Upper lobe of left lung (tissue), 4 donors: Measurements from ENCODE around the gene RNF208.

Experiments used
- CTCF ChIP-seq, 6 experiments: fragments of 450-650 bp in 4 of 6; fragments of 200-600 bp in 2 of 6; sonication (generic) in 2 of 6; IDR thresholded peaks; one replicate each; pipeline ENCODE4 v1.5.1; 2016 to 2019; ENCODE audit warnings: antibody characterized with exemption in 6 of 6
- POLR2A ChIP-seq, 4 donors: fragments of 450-650 bp; IDR thresholded peaks; one replicate each; pipeline ENCODE4 v1.5.1; 2016 to 2017; ENCODE audit warnings: antibody characterized with exemption in 4 of 4, mild to moderate bottlenecking in 2 of 4
- POLR2AphosphoS5 ChIP-seq, 2 donors: sonication (generic); formaldehyde crosslinking; IDR thresholded peaks; one replicate each; pipeline ENCODE4 v1.5.1; 2017; ENCODE audit warnings: antibody characterized with exemption in 2 of 2

- TF ChIP-seq CTCF (IDR thresholded peaks at IDR 0.05), result no peak
- no peak for TF ChIP-seq POLR2A (IDR thresholded peaks at IDR 0.05)
- TF ChIP-seq POLR2AphosphoS5 (IDR thresholded peaks at IDR 0.05), result no peak
Measured at GRCh38 chr9:137266162-137266527, 44.1 kb upstream of the RNF208 start.
